GM18909 (cell line): ENCODE results near the gene GALM.
"Not testable (repeated sequence)": the region's sequence is repeated elsewhere in the genome, so short reads cannot be mapped to it uniquely, and the experiment has no call there.

ENCODE experiments used
- ATAC-seq: cut with Tn5 transposase; IDR thresholded peaks from one replicate; pipeline ENCODE4 v1.9.1; 2021; ENCODE audit warnings: mild to moderate bottlenecking; ENCODE audit not compliant: unreplicated experiment, poor library complexity

The GALM gene

DNA sequence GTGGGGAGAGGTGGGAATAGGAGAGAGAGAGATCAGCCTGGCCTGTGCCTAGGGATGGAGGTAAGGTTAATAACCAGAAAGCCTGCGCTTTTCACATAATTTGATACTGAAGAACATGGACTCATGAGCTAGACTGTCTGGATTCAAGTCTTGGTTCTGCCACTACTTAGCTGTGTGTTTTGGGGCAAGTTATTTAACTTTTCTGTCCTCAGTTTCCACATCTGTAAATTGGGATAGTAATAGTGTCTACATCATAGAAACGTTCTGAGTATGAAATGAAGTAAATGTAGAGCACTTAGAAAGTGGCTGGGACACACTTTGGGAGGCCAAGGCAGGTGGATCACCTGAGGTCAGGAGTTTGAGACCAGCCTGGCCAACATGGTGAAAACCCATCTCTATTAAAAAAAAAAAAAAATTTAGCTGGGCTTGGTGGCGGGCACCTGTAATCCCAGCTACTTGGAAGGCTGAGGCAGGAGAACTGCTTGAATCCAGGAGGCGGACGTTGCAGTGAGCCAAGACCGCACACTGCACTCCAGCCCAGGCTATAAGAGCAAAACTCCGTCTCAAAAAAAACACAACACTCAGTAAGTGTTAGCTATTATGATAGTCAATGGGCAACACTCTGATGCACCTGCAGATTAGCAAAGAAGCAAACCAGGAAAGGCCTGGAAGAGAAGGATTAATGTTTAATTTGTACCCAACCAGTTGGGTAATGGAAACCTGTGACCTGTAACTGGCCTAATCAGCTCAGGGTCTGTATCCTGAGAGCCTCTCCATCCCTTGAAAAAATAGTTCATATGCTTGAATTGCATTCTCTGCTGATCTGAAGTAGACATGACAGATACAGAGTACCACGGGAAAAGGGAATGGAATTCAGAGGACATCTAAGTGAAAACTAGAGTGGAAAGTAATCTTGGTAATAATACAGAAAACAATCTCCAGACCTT is 6.8 kb downstream of the GALM start:
- ATAC-seq = no peak

DNA sequence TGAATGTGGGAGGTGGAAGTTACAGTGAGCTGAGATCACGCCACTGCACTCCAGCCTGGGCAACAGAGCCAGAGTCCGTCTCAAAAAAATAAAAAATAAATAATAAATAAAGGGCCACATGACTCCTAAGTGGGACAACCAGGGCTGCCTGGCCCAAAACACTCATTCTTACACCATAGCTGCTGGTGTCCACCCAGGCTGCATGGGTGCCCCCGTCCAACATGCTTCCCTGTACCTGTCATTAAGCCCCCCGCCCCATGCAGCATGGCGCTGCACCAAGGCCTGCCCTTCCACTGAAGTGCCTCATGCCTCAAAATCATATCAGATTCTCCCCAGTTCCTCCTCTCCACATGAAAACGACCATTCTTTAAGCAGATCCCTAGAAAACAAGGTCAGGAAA is 10.8 kb downstream of the GALM start:
- no peak for ATAC-seq

DNA sequence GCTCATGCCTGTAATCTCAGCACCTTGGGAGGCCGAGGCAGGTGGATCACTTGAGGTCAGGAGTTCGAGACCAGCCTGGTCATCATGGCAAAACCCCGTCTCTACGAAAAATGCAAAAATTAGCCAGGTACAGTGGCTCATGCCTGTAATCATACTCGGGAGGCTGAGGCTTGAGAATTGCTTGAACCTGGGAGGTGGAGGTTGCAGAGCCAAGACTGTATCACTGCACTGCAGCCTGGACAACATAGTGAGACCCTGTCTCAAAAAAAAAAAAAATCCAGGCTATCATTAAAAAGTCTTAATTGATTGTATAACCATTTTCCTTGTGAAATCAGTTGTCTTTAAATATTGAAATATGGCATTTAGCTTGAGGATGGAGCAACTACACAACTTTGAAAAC is 15.0 kb downstream of the GALM start:
- not testable (repeated sequence) for ATAC-seq

DNA sequence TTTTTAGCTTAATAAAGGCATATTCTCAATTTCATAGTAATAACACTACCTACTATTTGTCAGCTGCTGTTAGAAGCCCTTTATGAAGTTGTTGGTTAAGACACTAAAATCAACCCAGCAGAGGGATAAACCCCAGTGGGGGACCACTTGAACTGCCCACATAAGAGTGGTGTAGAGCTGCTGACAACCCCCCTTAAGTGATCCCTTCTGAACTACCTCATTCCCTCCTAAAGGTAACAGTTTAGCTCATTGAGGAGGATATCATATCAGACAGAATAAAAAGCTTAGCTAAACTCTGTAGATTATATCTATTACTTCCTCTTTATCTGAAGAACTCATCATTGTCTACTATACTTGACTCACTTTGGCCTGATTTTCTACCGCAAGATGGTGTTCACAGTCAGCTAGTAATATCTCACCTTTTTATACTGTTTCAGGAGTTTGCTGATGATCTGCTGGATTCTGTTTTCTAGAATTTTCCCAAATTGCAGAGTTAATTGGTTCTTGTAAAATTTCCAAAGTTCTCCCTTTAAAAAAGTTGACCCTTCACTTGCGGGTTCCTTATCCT is 16.2 kb downstream of the GALM start:
- ATAC-seq = no peak

DNA sequence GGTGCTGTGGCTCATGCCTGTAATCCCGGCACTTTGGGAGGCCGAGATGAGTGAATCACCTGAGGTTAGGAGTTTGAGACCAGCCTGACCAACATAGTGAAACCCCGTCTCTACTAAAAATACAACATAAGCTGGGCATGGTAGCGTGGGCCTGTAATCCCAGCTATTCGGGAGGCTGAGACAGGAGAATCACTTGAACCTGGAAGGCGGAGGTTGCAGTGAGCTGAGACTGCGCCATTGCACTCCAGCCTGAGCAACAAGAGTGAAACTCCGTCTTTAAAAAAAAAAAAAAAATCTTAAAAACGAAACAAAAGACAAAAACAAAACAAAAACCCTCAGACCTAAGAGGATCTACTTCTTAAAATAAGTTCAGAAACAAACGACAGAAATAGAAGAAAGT is 16.7 kb downstream of the GALM start:
- ATAC-seq = not testable (repeated sequence)

DNA sequence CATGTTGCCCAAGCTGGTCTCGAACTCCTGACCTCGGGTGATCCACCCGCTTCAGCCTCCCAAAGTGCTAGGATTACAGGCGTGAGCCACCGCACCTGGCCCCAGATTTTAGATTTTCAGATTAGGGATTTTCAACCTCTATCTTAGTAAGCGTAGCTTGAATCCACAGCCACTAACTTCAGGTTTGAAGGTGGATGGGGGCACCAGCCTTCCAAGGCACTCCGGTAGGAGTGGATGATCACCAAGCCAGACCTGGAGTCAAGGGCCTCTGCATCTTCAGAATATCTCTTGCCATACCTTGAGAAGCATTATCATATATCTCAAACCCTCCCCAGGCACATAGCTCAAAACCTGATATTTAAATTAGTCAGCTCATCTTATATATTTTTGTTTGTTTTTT is 17.9 kb downstream of the GALM start:
- no peak for ATAC-seq

DNA sequence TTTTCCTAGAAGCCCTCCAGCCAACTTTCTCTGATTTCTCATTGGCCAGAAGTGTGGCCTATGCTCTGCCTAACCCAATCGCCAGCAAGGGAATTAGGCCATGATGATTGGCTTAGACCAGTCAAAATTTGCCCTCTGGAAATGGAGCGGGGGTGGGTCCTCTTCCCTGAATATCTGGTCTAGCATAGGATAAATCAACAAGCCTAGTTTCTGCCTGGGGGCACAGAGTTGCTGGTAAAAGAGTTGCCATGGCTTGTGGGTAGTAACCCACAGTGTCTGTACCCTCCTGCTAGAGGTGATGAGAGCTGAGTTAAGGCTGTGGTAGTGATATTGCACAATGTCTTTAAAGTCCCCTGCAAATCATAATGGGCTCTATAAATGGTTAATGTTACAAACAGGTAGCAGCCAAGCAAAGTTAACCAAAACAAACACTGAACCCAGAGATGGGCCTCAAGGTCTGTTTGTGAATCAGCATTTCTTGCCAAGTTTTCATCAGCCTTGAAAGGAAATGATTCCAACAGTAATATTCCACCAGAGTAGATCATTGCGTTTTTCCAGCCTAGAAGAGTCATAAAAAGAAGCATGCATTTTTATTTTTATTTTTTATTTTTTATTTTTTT is 19.3 kb downstream of the GALM start:
- ATAC-seq = no peak

DNA sequence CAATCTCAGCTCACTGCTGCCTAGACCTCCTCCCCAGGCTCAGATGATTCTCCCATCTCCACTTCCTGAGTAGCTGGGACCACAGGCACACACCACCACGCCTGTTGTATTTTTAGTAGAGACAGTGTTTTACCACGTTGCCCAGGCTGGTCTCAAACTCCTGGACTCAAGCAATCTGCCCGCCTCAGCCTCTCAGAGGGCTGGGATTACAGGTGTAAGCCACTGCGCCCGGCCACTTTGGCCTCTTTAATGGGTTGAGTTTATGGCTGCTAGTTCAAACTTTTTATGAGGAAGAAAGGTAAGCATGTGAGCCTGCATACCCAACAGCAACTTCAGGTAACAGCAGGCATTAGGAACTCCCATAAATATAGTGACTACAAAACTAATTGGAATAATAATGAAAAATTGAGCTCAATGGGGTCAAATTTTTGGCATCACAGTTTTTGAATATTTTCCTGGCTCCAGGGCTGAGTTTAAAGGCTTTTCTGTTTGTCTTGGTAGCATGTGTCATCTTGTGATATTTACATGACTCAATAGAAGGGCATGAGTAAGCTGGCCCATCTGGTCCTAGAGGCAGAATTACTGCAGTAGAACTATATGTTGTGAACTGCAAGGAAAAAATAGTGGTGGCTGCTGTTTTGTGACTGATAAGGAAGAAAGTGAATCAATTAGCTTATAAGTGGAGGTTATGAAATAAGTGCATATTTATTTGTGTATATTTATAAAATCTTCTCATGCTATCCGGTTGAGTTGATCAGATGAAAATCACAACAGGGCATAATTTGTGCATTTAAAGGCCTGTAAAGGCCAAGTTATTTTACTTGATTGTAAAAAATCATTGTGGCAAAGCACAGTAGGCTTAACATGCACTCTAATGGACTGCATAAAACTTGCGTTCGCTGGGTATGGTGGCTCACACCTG is 24.8 kb downstream of the GALM start:
- no peak for ATAC-seq

DNA sequence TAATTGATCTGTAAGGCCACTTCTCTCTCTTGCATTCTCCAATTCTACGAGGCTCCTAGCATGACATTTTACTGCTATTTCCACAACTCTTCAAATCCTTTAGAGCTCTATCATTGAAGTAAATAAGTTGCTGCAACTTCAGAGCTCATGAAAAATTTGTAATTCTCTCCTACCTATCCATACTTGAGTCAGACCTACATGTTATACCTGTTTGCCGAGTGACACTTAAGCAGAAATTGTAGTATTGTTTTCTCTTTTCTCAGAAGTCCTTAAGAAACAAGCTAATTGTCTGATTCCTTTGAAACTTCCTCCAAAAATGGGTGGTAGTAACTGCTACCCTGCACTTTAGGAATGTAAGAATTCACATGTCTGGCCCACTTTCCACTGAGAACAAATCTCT is 26.1 kb downstream of the GALM start:
- ATAC-seq = no peak

DNA sequence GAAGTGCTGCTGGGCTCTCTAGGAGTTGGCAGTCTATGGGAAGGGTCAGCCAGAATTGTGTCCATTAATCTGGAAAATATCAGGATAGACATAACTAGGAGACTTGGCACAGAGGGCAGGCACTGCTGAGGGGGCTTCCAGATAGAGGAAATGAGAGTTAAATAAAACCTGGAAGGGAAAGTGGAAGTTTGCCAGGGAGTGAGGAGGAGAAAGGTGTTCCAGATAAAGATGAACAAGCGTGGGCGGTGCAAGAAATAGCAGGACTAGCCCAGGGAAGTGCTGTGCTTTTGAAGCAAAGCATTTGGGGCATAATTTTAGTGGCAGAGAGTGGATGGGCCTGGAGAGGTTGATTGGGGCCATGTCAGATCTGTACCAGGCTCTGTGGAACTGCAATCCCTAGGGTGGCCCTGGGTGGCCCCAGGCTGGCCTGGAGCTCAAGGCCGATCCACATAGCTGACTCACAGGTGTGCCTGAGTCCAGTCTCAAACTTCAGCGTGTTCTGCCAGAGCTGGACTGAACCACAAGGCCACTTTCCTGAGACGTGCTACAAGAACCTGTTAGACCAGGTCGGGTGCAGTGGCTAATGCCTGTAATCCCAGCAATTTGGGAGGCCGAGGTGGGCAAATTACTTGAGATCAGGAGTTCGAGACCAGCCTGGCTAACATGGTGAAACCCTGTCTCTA is 26.9 kb downstream of the GALM start:
- ATAC-seq = no peak

DNA sequence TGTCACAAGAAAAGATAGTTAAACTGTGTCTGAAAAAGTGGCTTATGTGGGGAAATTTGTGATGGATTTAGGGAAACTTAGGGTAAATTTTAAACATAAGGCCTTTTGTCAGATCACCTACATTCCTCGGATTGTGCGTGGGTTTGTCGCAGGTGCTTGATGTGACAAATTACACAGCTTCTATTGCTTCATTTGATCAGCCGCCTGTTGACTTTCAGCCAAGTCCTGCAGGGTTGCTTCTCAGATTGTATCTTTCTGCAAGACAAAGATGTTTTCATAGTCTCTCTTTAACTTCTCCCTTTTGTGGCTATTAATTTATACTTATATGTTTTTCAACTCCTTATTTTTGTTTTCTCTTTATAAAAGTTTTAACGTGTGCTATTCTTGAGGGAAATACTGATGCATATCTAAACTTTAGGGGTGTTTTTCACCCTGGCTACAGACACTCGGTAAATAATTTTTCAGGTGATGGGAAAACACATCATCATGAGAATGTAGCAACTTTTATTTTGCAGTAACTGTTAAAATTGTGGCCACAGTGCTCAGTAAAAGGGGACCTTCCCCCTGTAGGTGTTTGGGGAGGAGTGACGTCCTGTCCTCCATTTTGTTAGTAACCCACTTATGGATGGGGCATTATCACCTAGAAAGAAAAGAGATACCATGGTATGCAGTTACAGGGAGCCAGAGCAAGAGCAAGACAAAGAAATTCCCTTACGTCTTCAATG is 31.4 kb downstream of the GALM start:
- ATAC-seq = no peak

DNA sequence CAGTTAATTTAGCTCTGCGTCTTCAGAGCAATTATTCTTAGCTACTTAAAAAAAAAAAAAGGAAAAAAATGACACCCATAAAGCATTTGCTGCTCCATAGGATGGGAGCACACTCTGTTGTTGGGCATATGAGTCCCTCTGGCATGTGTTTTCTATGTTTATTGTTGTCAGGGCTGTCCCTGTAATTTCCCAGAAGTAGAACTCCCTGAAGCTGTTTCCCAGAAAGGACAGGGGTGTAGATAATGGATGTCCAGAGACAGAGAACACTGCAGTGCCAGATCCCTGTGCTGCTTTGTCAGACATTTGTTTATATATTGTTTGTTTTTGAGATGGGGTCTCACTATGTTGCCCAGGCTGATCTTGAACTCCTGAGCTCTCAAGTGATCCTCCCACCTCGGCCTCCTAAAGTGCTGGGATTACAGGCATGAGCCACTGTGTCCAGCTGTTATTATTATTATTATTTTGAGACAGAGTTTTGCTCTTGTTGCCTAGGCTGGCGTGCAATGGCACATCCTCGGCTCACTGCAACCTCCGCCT is 32.6 kb downstream of the GALM start:
- ATAC-seq = no peak

DNA sequence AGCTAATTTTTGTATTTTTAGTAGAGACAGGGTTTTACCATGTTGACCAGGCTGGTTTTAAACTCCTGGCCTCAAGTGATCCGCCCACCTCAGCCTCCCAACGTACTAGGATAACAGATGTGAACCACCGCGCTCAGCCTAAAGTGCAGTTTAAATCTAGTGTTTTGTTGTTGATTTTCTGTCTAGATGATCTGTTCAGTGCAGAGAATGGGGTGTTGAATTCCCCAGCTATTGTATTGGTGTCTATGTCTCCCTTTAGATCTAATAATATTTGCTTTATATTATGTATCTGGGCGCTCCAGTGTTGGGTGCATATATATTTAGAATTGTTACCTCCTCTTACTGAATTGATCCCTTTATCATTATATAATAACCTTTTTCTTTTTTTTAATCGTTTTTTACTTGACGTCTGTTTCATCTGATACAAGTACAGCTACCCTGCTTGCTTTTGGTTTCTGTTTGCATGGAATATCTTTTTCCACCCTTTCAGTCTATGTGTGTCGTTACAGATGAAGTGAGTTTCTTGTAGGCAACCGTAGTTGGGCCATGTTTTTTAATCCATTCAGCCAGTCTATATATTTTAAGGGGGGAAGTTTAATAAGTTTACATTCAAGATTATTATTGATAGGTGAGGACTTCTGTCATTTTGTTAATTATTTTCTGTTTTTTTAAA is 34.3 kb downstream of the GALM start:
- no peak for ATAC-seq

DNA sequence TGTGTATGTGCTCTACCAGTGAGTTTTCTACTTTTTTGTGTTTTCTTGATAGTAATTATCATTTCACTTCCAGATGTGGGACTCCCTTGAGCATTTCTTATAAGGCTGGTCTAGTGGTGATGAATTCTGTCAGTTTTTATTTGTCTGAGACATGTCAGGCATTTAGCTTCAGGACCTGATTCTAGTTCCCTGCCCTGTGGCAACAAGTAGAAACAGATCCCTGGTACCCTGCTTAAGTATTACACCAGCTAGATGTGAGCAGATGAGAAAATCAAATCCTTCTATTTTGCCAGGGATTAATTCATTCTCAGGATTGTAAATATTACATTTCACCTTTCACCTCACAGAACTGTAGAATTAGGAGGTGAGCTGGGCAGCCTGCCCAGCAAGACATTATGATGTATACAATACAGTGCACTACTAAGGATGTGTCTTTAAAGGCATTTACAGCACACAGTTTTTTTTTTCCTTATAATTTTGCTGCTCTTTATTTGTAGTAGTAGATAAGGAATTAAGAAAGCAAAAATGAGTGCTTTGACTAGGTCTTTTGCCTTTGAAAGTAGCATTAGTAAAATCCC is 35.1 kb downstream of the GALM start:
- no peak for ATAC-seq

DNA sequence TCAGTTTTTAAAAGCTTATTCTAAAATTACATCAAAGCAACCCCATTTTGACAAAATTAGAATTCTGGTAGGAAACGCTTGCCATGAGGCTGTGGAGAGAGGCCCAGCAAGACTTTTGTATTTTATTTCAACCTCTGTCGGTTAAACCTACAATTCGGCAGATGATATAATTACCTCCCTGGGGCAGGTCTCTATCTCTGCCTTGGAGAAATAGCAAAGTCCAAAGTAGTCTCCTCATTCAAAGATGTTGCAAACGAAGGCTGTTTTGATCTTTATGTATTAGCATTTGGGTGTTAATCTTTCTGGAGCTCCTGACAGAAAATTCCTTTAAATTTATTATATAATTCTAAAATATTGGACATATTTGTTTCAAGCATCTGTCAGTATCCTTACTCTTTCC is 35.6 kb downstream of the GALM start:
- no peak for ATAC-seq

DNA sequence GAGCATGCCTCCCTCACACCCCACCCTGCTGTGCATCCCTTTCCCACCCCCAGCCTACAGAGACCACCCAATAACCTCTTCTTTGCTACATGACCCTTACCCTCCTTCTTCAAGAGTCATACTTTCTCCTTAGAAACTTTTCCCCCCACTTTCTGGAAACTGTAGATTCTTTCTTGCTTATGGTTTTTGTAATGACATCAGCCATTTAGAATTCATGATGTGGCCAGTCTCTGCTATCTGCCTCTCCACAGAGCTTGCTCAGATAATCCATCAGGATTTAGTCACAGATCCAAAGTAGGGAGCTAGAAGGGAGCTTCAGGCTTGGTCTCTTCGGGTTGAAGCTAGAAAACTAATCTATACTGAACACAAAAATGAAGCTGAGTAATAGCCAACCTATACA is 36.5 kb downstream of the GALM start:
- ATAC-seq = no peak

DNA sequence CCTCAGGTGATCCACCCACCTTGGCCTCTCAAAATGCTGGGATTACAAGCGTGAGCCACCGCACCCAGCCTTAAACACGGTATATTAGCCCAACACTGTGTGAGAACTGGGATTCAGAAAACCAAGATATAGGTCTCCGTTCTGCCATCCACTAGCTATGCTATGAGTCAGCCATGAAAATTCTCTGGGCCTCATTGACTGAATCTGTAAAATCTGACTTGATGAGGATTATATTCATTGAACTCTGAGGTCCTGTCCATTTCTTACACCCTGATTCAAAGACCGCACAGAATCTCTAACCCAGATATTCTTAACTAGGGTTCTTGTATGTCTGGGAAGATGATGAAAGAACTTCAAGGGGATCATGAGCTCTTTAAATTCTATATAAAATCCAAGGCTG is 37.4 kb downstream of the GALM start:
- ATAC-seq = not testable (repeated sequence)

DNA sequence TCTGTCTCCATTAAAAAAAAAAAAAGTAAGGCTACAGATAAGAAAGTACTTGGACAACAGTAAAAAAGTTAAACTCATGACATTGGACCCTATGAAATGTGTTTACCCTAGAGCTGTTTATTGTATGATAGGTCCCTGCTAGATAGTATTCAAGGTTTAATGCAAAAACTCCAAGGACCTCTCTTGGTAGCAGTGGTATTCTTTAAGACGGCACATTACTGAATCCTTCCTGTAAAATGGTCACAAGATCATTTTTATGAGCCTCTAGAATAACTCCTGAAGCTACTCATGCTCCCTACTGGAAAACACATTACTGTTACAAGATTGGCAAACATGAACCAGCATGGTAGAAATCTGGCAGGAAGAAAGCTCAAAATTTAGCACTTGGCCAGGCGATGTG is 38.8 kb downstream of the GALM start:
- ATAC-seq = no peak
